HEK293 (cell line): ENCODE data around the gene RRP9.
A peak's percentile ranks its signal among the peaks of the same experiment; 100 is the strongest.

ENCODE experiments used
- GFI1B ChIP-seq: fragments of 450-650 bp; formaldehyde crosslinking; IDR thresholded peaks from 2 replicates; pipeline ENCODE4 v1.5.1; 2016; ENCODE audit warnings: missing biosample characterization, missing genetic modification characterization
- HOXD13 ChIP-seq: sonication (generic); formaldehyde crosslinking; IDR thresholded peaks from 2 replicates; pipeline ENCODE4 v1.8.0; 2022; ENCODE audit warnings: missing genetic modification reagents, borderline replicate concordance
- KLF10 ChIP-seq: fragments of 450-650 bp; IDR thresholded peaks from 2 replicates; pipeline ENCODE4 v1.5.1; 2018; ENCODE audit warnings: missing biosample characterization, mild to moderate bottlenecking, missing genetic modification characterization
- KLF9 ChIP-seq: fragments of 450-650 bp; formaldehyde crosslinking; IDR thresholded peaks from 2 replicates; pipeline ENCODE4 v1.5.1; 2016; ENCODE audit warnings: missing biosample characterization, missing genetic modification characterization, low read depth
- ZBTB17 ChIP-seq: fragments of 450-650 bp; formaldehyde crosslinking; IDR thresholded peaks from 2 replicates; pipeline ENCODE4 v1.5.1; 2016; ENCODE audit warnings: missing biosample characterization, missing genetic modification characterization
- ZBTB7A ChIP-seq: fragments of 450-650 bp; formaldehyde crosslinking; IDR thresholded peaks from 2 replicates; pipeline ENCODE4 v1.5.1; 2016; ENCODE audit warnings: low read depth, missing biosample characterization, missing genetic modification characterization
- ZFP37 ChIP-seq: fragments of 450-650 bp; formaldehyde crosslinking; IDR thresholded peaks from 2 replicates; pipeline ENCODE4 v1.5.1; 2016; ENCODE audit warnings: missing biosample characterization, missing genetic modification characterization
- ZFP41 ChIP-seq: fragments of 450-650 bp; formaldehyde crosslinking; IDR thresholded peaks from 2 replicates; pipeline ENCODE4 v1.5.1; 2016; ENCODE audit warnings: missing biosample characterization, missing genetic modification characterization, borderline replicate concordance
- ZIC2 ChIP-seq: fragments of 450-650 bp; formaldehyde crosslinking; IDR thresholded peaks from 2 replicates; pipeline ENCODE4 v1.5.1; 2016; ENCODE audit warnings: missing biosample characterization, missing genetic modification characterization
- ZNF10 ChIP-seq: fragments of 450-650 bp; formaldehyde crosslinking; IDR thresholded peaks from 2 replicates; pipeline ENCODE4 v1.5.1; 2017; ENCODE audit warnings: missing biosample characterization, missing genetic modification characterization
- ZNF121 ChIP-seq: fragments of 450-650 bp; formaldehyde crosslinking; IDR thresholded peaks from 2 replicates; pipeline ENCODE4 v1.5.1; 2016; ENCODE audit warnings: missing biosample characterization, missing genetic modification characterization
- ZNF169 ChIP-seq: fragments of 450-650 bp; formaldehyde crosslinking; IDR thresholded peaks from 2 replicates; pipeline ENCODE4 v1.5.1; 2016; ENCODE audit warnings: missing biosample characterization, missing genetic modification characterization
- ZNF223 ChIP-seq: fragments of 450-650 bp; formaldehyde crosslinking; IDR thresholded peaks from 2 replicates; pipeline ENCODE4 v1.5.1; 2016; ENCODE audit warnings: missing biosample characterization, missing genetic modification characterization
- ZNF239 ChIP-seq: fragments of 450-650 bp; formaldehyde crosslinking; IDR thresholded peaks from 2 replicates; pipeline ENCODE4 v1.5.1; 2016; ENCODE audit warnings: missing biosample characterization, missing genetic modification characterization
- ZNF274 ChIP-seq, 2 experiments: fragments of 200-500 bp in 1 of 2; fragments of 450-650 bp in 1 of 2; sonication (Bioruptor generic) in 1 of 2; formaldehyde crosslinking in 1 of 2; IDR thresholded peaks; 2 replicates each; pipeline versions ENCODE4 v1.5.1 to v1.6.1; 2014 to 2016; ENCODE audit warnings: borderline replicate concordance in 1 of 2, inconsistent platforms in 1 of 2, low read length in 1 of 2, missing biosample characterization in 1 of 2, missing genetic modification characterization in 1 of 2
- ZNF311 ChIP-seq: fragments of 450-650 bp; formaldehyde crosslinking; IDR thresholded peaks from 2 replicates; pipeline ENCODE4 v1.5.1; 2017; ENCODE audit warnings: missing biosample characterization, missing genetic modification characterization, borderline replicate concordance
- ZNF324 ChIP-seq: fragments of 450-650 bp; formaldehyde crosslinking; IDR thresholded peaks from 2 replicates; pipeline ENCODE4 v1.5.1; 2016; ENCODE audit warnings: missing biosample characterization, missing genetic modification characterization
- ZNF394 ChIP-seq: fragments of 450-650 bp; formaldehyde crosslinking; IDR thresholded peaks from 2 replicates; pipeline ENCODE4 v1.5.1; 2016; ENCODE audit warnings: missing biosample characterization, missing genetic modification characterization, mild to moderate bottlenecking, moderate library complexity, borderline replicate concordance
- ZNF404 ChIP-seq: fragments of 450-650 bp; formaldehyde crosslinking; IDR thresholded peaks from 2 replicates; pipeline ENCODE4 v1.5.1; 2017; ENCODE audit warnings: missing biosample characterization, missing genetic modification characterization
- ZNF426 ChIP-seq: fragments of 450-650 bp; formaldehyde crosslinking; IDR thresholded peaks from 2 replicates; pipeline ENCODE4 v1.5.1; 2017; ENCODE audit warnings: missing biosample characterization, missing genetic modification characterization, mild to moderate bottlenecking, inconsistent platforms, moderate library complexity
- ZNF433 ChIP-seq: fragments of 450-650 bp; formaldehyde crosslinking; IDR thresholded peaks from 2 replicates; pipeline ENCODE4 v1.5.1; 2016; ENCODE audit warnings: missing biosample characterization, missing genetic modification characterization, low read depth
- ZNF473 ChIP-seq: fragments of 450-650 bp; formaldehyde crosslinking; IDR thresholded peaks from 2 replicates; pipeline ENCODE4 v1.5.1; 2017; ENCODE audit warnings: missing biosample characterization, missing genetic modification characterization
- ZNF548 ChIP-seq: fragments of 450-650 bp; formaldehyde crosslinking; IDR thresholded peaks from 2 replicates; pipeline ENCODE4 v1.5.1; 2016; ENCODE audit warnings: missing biosample characterization, missing genetic modification characterization
- ZNF560 ChIP-seq: fragments of 450-650 bp; formaldehyde crosslinking; IDR thresholded peaks from 2 replicates; pipeline ENCODE4 v1.5.1; 2017; ENCODE audit warnings: missing biosample characterization, missing genetic modification characterization, borderline replicate concordance
- ZNF585B ChIP-seq: fragments of 450-650 bp; formaldehyde crosslinking; IDR thresholded peaks from 2 replicates; pipeline ENCODE4 v1.5.1; 2016; ENCODE audit warnings: missing biosample characterization, missing genetic modification characterization
- ZNF610 ChIP-seq: fragments of 450-650 bp; formaldehyde crosslinking; IDR thresholded peaks from 2 replicates; pipeline ENCODE4 v1.5.1; 2016; ENCODE audit warnings: missing biosample characterization, missing genetic modification characterization, borderline replicate concordance
- ZNF623 ChIP-seq: fragments of 450-650 bp; formaldehyde crosslinking; IDR thresholded peaks from 2 replicates; pipeline ENCODE4 v1.5.1; 2016; ENCODE audit warnings: missing biosample characterization, missing genetic modification characterization
- ZNF624 ChIP-seq: fragments of 450-650 bp; formaldehyde crosslinking; IDR thresholded peaks from 2 replicates; pipeline ENCODE4 v1.5.1; 2017; ENCODE audit warnings: missing biosample characterization, missing genetic modification characterization
- ZNF660 ChIP-seq: fragments of 450-650 bp; IDR thresholded peaks from 2 replicates; pipeline ENCODE4 v1.5.1; 2018; ENCODE audit warnings: missing biosample characterization, mild to moderate bottlenecking, missing genetic modification characterization
- ZNF670 ChIP-seq: fragments of 450-650 bp; formaldehyde crosslinking; IDR thresholded peaks from 2 replicates; pipeline ENCODE4 v1.5.1; 2016; ENCODE audit warnings: missing biosample characterization, missing genetic modification characterization, low read depth
- ZNF677 ChIP-seq: fragments of 450-650 bp; IDR thresholded peaks from 2 replicates; pipeline ENCODE4 v1.5.0; 2018; ENCODE audit warnings: missing biosample characterization, mild to moderate bottlenecking, missing genetic modification characterization, moderate library complexity
- ZNF747 ChIP-seq: fragments of 450-650 bp; formaldehyde crosslinking; IDR thresholded peaks from 2 replicates; pipeline ENCODE4 v1.5.1; 2016; ENCODE audit warnings: missing biosample characterization, missing genetic modification characterization
- ZNF76 ChIP-seq: fragments of 450-650 bp; formaldehyde crosslinking; IDR thresholded peaks from 2 replicates; pipeline ENCODE4; 2016; ENCODE audit warnings: low read depth, missing biosample characterization, missing genetic modification characterization, borderline replicate concordance
- ZNF768 ChIP-seq: fragments of 450-650 bp; formaldehyde crosslinking; IDR thresholded peaks from 2 replicates; pipeline ENCODE4 v1.5.1; 2018; ENCODE audit warnings: missing biosample characterization, mild to moderate bottlenecking, missing genetic modification characterization
- ZSCAN23 ChIP-seq: fragments of 450-650 bp; formaldehyde crosslinking; IDR thresholded peaks from 2 replicates; pipeline ENCODE4 v1.5.1; 2016; ENCODE audit warnings: missing biosample characterization, missing genetic modification characterization
- ZSCAN30 ChIP-seq: fragments of 450-650 bp; IDR thresholded peaks from 2 replicates; pipeline ENCODE4 v1.5.1; 2018; ENCODE audit warnings: missing biosample characterization, mild to moderate bottlenecking, missing genetic modification characterization, moderate library complexity
- TF ChIP-seq, protein P1 (sequence below): fragments of 450-650 bp; formaldehyde crosslinking; IDR thresholded peaks from 2 replicates; pipeline ENCODE4 v1.5.1; 2016; ENCODE audit warnings: missing biosample characterization, missing genetic modification characterization
- TF ChIP-seq, protein P2 (sequence below): fragments of 450-650 bp; formaldehyde crosslinking; IDR thresholded peaks from 2 replicates; pipeline ENCODE4 v1.5.1; 2016; ENCODE audit warnings: missing biosample characterization, missing genetic modification characterization
- TF ChIP-seq, protein P3 (sequence below): fragments of 450-650 bp; formaldehyde crosslinking; IDR thresholded peaks from 2 replicates; pipeline ENCODE4; 2016; ENCODE audit warnings: missing biosample characterization, missing genetic modification characterization

The RRP9 gene

DNA sequence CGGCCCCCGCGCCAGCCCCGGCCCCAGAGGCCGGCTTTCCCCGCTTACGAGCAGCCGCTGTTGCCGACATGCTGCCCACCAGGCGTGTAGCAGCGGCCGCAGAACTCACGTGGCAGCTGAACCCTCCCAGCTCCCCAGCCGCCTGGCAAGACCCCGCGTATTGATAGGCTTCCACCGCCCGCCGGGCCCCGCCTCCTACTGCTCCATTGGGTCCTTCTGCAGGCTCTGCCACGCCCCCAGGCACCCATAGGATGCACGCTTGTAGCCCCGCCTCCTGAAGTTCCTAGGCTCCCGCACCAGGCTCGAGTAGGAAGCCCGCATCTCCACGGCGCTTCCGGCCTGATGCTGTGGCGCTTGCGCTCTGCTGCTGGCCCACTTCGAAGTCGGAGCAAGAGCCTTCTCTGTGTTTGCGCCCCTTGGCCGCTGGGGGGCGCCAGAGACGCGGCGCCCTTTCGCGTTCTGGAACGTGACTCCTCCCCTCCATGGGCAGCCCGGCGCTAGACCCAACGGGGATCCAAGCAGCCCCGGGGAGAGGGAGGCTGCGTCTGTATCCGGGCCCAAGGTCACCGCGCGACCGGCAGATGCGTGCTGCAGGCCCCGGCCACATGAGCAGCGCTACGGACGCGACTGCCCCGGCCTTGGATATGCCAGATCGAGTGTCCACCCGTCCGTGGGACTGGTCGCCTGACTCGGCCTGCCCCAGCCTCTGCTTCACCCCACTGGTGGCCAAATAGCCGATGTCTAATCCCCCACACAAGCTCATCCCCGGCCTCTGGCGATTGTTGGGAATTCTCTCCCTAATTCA, at the start of gene RRP9, which contains the start of gene PARP3 (continued):
- TF ChIP-seq ZFP41 = no peak
- TF ChIP-seq ZIC2 (tag by site-specific recombination) = peak; percentile 77
- no peak for TF ChIP-seq ZNF274 (IDR thresholded peaks at IDR 0.05; ENCODE audit: low read length)
- no peak for TF ChIP-seq ZNF274 (tag by site-specific recombination; IDR thresholded peaks at IDR 0.05; ENCODE audit: borderline replicate concordance)
- TF ChIP-seq ZNF473 (tag by site-specific recombination) = no peak
- TF ChIP-seq ZNF560 (tag by site-specific recombination) = no peak
- TF ChIP-seq ZNF623 = no peak
- TF ChIP-seq ZNF169 (tag by site-specific recombination) = no peak
- TF ChIP-seq GFI1B (tag by site-specific recombination) = no peak
- TF ChIP-seq ZNF10 (tag by site-specific recombination) = no peak
- peak; percentile 79 for TF ChIP-seq KLF10 (tag by site-specific recombination)
- TF ChIP-seq, protein P1, sequence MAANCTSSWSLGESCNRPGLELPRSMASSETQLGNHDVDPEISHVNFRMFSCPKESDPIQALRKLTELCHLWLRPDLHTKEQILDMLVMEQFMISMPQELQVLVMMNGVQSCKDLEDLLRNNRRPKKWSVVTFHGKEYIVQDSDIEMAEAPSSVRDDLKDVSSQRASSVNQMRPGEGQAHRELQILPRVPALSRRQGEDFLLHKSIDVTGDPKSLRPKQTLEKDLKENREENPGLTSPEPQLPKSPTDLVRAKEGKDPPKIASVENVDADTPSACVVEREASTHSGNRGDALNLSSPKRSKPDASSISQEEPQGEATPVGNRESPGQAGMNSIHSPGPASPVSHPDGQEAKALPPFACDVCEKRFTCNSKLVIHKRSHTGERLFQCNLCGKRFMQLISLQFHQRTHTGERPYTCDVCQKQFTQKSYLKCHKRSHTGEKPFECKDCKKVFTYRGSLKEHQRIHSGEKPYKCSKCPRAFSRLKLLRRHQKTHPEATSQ (tag by site-specific recombination) = no peak
- TF ChIP-seq, protein P2, sequence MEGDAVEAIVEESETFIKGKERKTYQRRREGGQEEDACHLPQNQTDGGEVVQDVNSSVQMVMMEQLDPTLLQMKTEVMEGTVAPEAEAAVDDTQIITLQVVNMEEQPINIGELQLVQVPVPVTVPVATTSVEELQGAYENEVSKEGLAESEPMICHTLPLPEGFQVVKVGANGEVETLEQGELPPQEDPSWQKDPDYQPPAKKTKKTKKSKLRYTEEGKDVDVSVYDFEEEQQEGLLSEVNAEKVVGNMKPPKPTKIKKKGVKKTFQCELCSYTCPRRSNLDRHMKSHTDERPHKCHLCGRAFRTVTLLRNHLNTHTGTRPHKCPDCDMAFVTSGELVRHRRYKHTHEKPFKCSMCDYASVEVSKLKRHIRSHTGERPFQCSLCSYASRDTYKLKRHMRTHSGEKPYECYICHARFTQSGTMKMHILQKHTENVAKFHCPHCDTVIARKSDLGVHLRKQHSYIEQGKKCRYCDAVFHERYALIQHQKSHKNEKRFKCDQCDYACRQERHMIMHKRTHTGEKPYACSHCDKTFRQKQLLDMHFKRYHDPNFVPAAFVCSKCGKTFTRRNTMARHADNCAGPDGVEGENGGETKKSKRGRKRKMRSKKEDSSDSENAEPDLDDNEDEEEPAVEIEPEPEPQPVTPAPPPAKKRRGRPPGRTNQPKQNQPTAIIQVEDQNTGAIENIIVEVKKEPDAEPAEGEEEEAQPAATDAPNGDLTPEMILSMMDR (tag by site-specific recombination) = peak; percentile 98
- no peak; the same call in 1 of the 2 replicates for TF ChIP-seq ZBTB17 (tag by site-specific recombination)
- TF ChIP-seq ZNF610 (tag by site-specific recombination) = no peak; the same call in 1 of the 2 replicates
- no peak for TF ChIP-seq ZNF624 (tag by site-specific recombination)
- no peak for TF ChIP-seq ZNF404
- no peak for TF ChIP-seq ZNF311
- TF ChIP-seq ZNF670 (tag by site-specific recombination) = no peak
- no peak for TF ChIP-seq ZNF433 (tag by site-specific recombination)
- peak; percentile 47; the same call in 1 of the 2 replicates for TF ChIP-seq ZNF394 (tag by site-specific recombination)
- TF ChIP-seq KLF9 = peak; percentile 47
- peak; percentile 47; the same call in 1 of the 2 replicates for TF ChIP-seq ZNF324 (tag by site-specific recombination)
- TF ChIP-seq, protein P3, sequence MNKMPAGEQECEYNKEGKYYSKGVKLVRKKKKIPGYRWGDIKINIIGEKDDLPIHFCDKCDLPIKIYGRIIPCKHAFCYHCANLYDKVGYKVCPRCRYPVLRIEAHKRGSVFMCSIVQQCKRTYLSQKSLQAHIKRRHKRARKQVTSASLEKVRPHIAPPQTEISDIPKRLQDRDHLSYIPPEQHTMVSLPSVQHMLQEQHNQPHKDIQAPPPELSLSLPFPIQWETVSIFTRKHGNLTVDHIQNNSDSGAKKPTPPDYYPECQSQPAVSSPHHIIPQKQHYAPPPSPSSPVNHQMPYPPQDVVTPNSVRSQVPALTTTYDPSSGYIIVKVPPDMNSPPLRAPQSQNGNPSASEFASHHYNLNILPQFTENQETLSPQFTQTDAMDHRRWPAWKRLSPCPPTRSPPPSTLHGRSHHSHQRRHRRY = no peak
- TF ChIP-seq ZSCAN30 = peak; percentile 52; the same call in 1 of the 2 replicates
- no peak for TF ChIP-seq ZNF76 (tag by site-specific recombination)
- no peak for TF ChIP-seq ZNF223 (tag by site-specific recombination)
- no peak for TF ChIP-seq ZNF548 (tag by site-specific recombination)
- TF ChIP-seq ZFP37 = no peak
- TF ChIP-seq ZNF768 = no peak
- TF ChIP-seq ZNF121 (tag by site-specific recombination) = no peak
- no peak for TF ChIP-seq ZBTB7A (tag by site-specific recombination)
- no peak for TF ChIP-seq ZSCAN23
- TF ChIP-seq ZNF660 (tag by site-specific recombination) = no peak; the same call in 1 of the 2 replicates
- TF ChIP-seq ZNF747 = no peak
- TF ChIP-seq ZNF677 (tag by site-specific recombination) = no peak
- TF ChIP-seq ZNF426 (tag by site-specific recombination) = no peak
- no peak for TF ChIP-seq HOXD13 (CRISPR knock-in tag)
- no peak for TF ChIP-seq ZNF239 (tag by site-specific recombination)
- TF ChIP-seq ZNF585B (tag by site-specific recombination) = no peak
